Keratinocyte (primary cell): ENCODE data around the gene P2RY11. TPM values are rescaled to one million over a fixed set of nuclear protein-coding genes. Genes with fewer than 3 reads are reported as not detected.

Source experiments
- DNase-seq: peaks from one replicate; pipeline ENCODE4 v3.0.0-alpha.2; 2011; ENCODE audit warnings: low read depth, missing footprints, low spot score
- FAIRE-seq: peaks from 2 replicates; lab custom pipeline; 2011; peaks lifted over from hg19 to GRCh38; lab: Jason Lieb, UNC
- H2AFZ ChIP-seq: 2 replicates; pipeline ENCODE4 v1.6.0; 2012; ENCODE audit warnings: low read length, control low read depth, inconsistent platforms; ENCODE audit not compliant: control insufficient read depth
- H3K27ac ChIP-seq: 2 replicates; pipeline ENCODE4 v1.5.1; 2011; ENCODE audit warnings: low read length; ENCODE audit not compliant: control insufficient read depth, insufficient read depth
- H3K27me3 ChIP-seq: 3 replicates; pipeline ENCODE4 v1.6.0; 2011; ENCODE audit warnings: low read length; ENCODE audit not compliant: control insufficient read depth, insufficient read depth; ENCODE audit errors: extremely low read depth
- H3K36me3 ChIP-seq, 2 experiments: 2 replicates in 1 of 2; 3 replicates in 1 of 2; pipeline ENCODE4 v1.5.1; 2011; ENCODE audit warnings: low read length in 2 of 2, mild to moderate bottlenecking in 1 of 2; ENCODE audit not compliant: control insufficient read depth in 2 of 2, insufficient read depth in 2 of 2; ENCODE audit errors: extremely low read depth in 1 of 2
- H3K4me1 ChIP-seq: 3 replicates; pipeline ENCODE4 v1.5.1; 2011; ENCODE audit warnings: low read length; ENCODE audit not compliant: control insufficient read depth, insufficient read depth; ENCODE audit errors: extremely low read depth
- H3K4me2 ChIP-seq: 3 replicates; pipeline ENCODE4 v1.6.0; 2011; ENCODE audit warnings: low read depth, low read length; ENCODE audit not compliant: control insufficient read depth, insufficient read depth; ENCODE audit errors: extremely low read depth
- H3K4me3 ChIP-seq, 3 experiments: fragments of 200-600 bp in 1 of 3; sonication (generic) in 1 of 3; 2 replicates in 2 of 3; 3 replicates in 1 of 3; pipeline ENCODE4 v1.5.1; 2011 to 2016; ENCODE audit warnings: low read length in 3 of 3, mild to moderate bottlenecking in 3 of 3, control low read depth in 2 of 3, inconsistent platforms in 1 of 3, low read depth in 1 of 3, mixed read lengths in 1 of 3, mixed run types in 1 of 3, moderate library complexity in 1 of 3; ENCODE audit not compliant: control insufficient read depth in 2 of 3, insufficient read depth in 2 of 3; ENCODE audit errors: extremely low read depth in 1 of 3
- H3K79me2 ChIP-seq: 2 replicates; pipeline ENCODE4 v1.6.0; 2012; ENCODE audit warnings: low read length; ENCODE audit not compliant: control insufficient read depth, insufficient read depth
- H3K9ac ChIP-seq: 3 replicates; pipeline ENCODE4 v1.6.0; 2011; ENCODE audit warnings: low read length; ENCODE audit not compliant: control insufficient read depth, insufficient read depth; ENCODE audit errors: extremely low read depth
- H3K9me1 ChIP-seq: 3 replicates; pipeline ENCODE4 v1.6.0; 2011; ENCODE audit warnings: low read length; ENCODE audit not compliant: control insufficient read depth, insufficient read depth; ENCODE audit errors: extremely low read depth
- H3K9me3 ChIP-seq: 2 replicates; pipeline ENCODE4 v1.5.1; 2012; ENCODE audit warnings: low read depth, low read length; ENCODE audit not compliant: control insufficient read depth
- H4K20me1 ChIP-seq: 3 replicates; pipeline ENCODE4 v1.6.0; 2011; ENCODE audit warnings: low read length; ENCODE audit not compliant: control insufficient read depth, insufficient read depth; ENCODE audit errors: extremely low read depth
- CTCF ChIP-seq, 3 experiments: IDR thresholded peaks in 1 of 3; conservative IDR thresholded peaks in 1 of 3; optimal IDR thresholded peaks in 1 of 3; 2 replicates in 2 of 3; 3 replicates in 1 of 3; pipeline versions ENCODE3 to v1.5.1; 2011; ENCODE audit warnings: low read length in 3 of 3, mild to moderate bottlenecking in 3 of 3, moderate library complexity in 2 of 3, control low read depth in 1 of 3, inconsistent platforms in 1 of 3; ENCODE audit not compliant: insufficient read depth in 2 of 3; ENCODE audit errors: extremely low read depth in 1 of 3
- EZH2 ChIP-seq: IDR thresholded peaks from one replicate; pipeline ENCODE4 v1.6.1; 2012; ENCODE audit warnings: inconsistent platforms, mild to moderate bottlenecking, low read length, moderate library complexity
- dilution Hi-C: fragments of 300-500 bp; cut with MboI; formaldehyde crosslinking; loops from one replicate; pipeline ENCODE4 v1.7.0; 2020; ENCODE audit warnings: low sequenced_read_pairs; ENCODE audit not compliant: extremely low pct_ligation_motif_present
- polyA plus RNA-seq, 5 experiments: library from polyadenylated mRNA; depleted of rRNA in 3 of 5; stranded (reverse) in 3 of 5; stranded (forward) in 1 of 5; unstranded in 1 of 5; fragments of >200 nt; gene quantifications; 1 replicate in 1 of 5; 2 replicates in 3 of 5; 3 replicates in 1 of 5; pipeline versions ENCODE4 v1.2.1 to v1.2.3, GENCODE V29; 2011 to 2012; ENCODE audit warnings: missing spikeins in 2 of 5, low read depth in 1 of 5, low replicate concordance in 1 of 5

P2RY11 gene
- polyA plus RNA-seq, 1 donor (not counting 4 experiments of a cell fraction or from before 2014, with no cell fraction given), result 3.2 TPM

GRCh38 chr19:10144361-10144760 lies 32.9 kb downstream of the P2RY11 start:
- Histone ChIP-seq H3K27ac (no peak overlapping the region), H3K36me3 (peaks cover 40 to 66% of the 10 kb centered on the region in 2 experiments), H3K4me2 (no peak overlapping the region), H3K79me2 (no peaks in the 10 kb centered on the region), H3K9ac (no peak overlapping the region), H3K9me3 (no peaks in the 10 kb centered on the region), H4K20me1 (peaks cover 2% of the 10 kb centered on the region), H3K4me1 (no peaks in the 10 kb centered on the region), H3K27me3 (no peaks in the 10 kb centered on the region), H3K9me1 (no peaks in the 10 kb centered on the region), H3K4me3 (no peak overlapping the region), H2AFZ (no peak overlapping the region)
- TF ChIP-seq EZH2 (no peak), CTCF (optimal IDR thresholded peaks at IDR 0.05 in 1 of 3, IDR thresholded peaks at IDR 0.05 in 1 of 3, conservative IDR thresholded peaks at IDR 0.05 in 1 of 3; ENCODE audit: extremely low read depth in 1 of 3, insufficient read depth in 2 of 3, low read length in 3 of 3) (no peak)
- dilution Hi-C loops, result no loop called here
- DNase-seq, result no peak
- no peak for FAIRE-seq

DNA sequence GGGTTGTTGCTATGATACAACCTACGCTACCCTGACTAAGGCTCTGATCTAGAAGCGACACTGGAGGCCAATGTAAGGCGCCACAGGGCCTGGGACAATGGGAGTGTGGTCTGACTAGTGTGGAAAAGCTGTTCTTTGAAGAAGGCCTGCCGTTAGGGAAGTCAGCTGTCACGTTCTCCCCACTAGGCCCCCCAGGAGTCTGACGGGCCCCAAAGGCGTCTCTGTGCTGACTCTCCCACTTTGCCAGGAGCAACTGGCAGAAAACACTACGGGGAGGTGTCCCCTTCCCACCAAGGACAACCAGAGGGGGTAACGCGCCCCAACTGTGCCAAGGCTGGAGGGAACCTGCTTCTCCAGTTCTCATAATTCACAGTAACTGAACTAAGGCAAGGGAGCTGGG lies 33.5 kb downstream of the P2RY11 start:
- Histone ChIP-seq H3K4me2 (no peak overlapping the region), H2AFZ (no peak overlapping the region), H3K79me2 (no peaks in the 10 kb centered on the region), H3K4me3 (no peak overlapping the region), H3K9me1 (no peaks in the 10 kb centered on the region), H3K27me3 (no peaks in the 10 kb centered on the region), H3K9me3 (no peaks in the 10 kb centered on the region), H4K20me1 (peaks cover 2% of the 10 kb centered on the region), H3K27ac (no peak overlapping the region), H3K4me1 (no peaks in the 10 kb centered on the region), H3K9ac (no peak overlapping the region), H3K36me3 (peaks cover 38 to 65% of the 10 kb centered on the region in 2 experiments)
- dilution Hi-C loops, result no loop called here
- no peak for FAIRE-seq
- no peak for TF ChIP-seq CTCF (optimal IDR thresholded peaks at IDR 0.05 in 1 of 3, IDR thresholded peaks at IDR 0.05 in 1 of 3, conservative IDR thresholded peaks at IDR 0.05 in 1 of 3; ENCODE audit: extremely low read depth in 1 of 3, insufficient read depth in 2 of 3, low read length in 3 of 3)
- TF ChIP-seq EZH2, result no peak
- no peak for DNase-seq
